K562 (cell line): ENCODE results near the gene TRMT1. TPM values are rescaled to one million over a fixed set of nuclear protein-coding genes. Genes with fewer than 3 reads are reported as not detected.
A peak's percentile ranks its signal among the peaks of the same experiment; 100 is the strongest.

Source experiments
- ATAC-seq: fragments of 200-7000 bp; cut with Tn5 transposase; 3 replicates; pipeline ENCODE4 v1.9.1; 2020; ENCODE audit warnings: moderate library complexity
- BruUV-seq: library from RNA; stranded (reverse); fragments of 400-500 nt; replicated peaks from 2 replicates; lab custom pipeline; 2021; lab: Mats Ljungman, UMichigan
- CTCF ChIA-PET: fragments of 300-600 bp; formaldehyde crosslinking; extraction: SDS; loops from one replicate; lab custom pipeline; 2021; ENCODE audit warnings: low intra/inter-chr PET ratio; lab: Yijun Ruan, JAX
- POLR2A ChIA-PET: fragments of 300-600, 350-650 bp; sonication (Branson Sonifier 250); formaldehyde crosslinking; extraction: SDS; loops from one replicate; lab custom pipeline; 2021; ENCODE audit warnings: antibody characterized with exemption, inconsistent platforms; lab: Yijun Ruan, JAX
- DNase-seq, 4 experiments: peaks; one replicate each; pipeline versions ENCODE4 v3.0.0 to v3.0.0-alpha.2; 2011 to 2018; ENCODE audit warnings: low spot score in 3 of 4, mixed read lengths in 3 of 4; ENCODE audit errors: extremely low read depth in 1 of 4
- FAIRE-seq: peaks from 2 replicates; lab custom pipeline; 2011; peaks lifted over from hg19 to GRCh38; lab: Jason Lieb, UNC
- H2AFZ ChIP-seq: 2 replicates; pipeline ENCODE4 v1.6.0; 2011; ENCODE audit warnings: low read depth, low read length, control low read depth, inconsistent platforms
- H3K27ac ChIP-seq: fragments of 200-600 bp; 3 replicates; pipeline ENCODE4 v1.8.0; 2011; ENCODE audit warnings: low read depth, mild to moderate bottlenecking, control low read depth, inconsistent platforms, low read length, moderate library complexity, mixed read lengths; ENCODE audit errors: extremely low read depth
- H3K27me3 ChIP-seq, 2 experiments: fragments of 300-600 bp in 1 of 2; 2 replicates in 1 of 2; 3 replicates in 1 of 2; pipeline versions ENCODE4 v1.6.0 to v1.8.0; 2011; ENCODE audit warnings: inconsistent platforms in 2 of 2, low read length in 2 of 2, mild to moderate bottlenecking in 1 of 2, mixed read lengths in 1 of 2, moderate library complexity in 1 of 2; ENCODE audit not compliant: control insufficient read depth in 2 of 2, insufficient read depth in 2 of 2
- H3K36me3 ChIP-seq: fragments of 300-600 bp; 3 replicates; pipeline ENCODE4 v1.8.0; 2011; ENCODE audit warnings: mild to moderate bottlenecking, low read length, inconsistent platforms; ENCODE audit not compliant: control insufficient read depth, insufficient read depth
- H3K4me1 ChIP-seq, 2 experiments: fragments of 200-600 bp in 1 of 2; replicated peaks in 1 of 2; 2 replicates in 1 of 2; 3 replicates in 1 of 2; pipeline versions ENCODE4 v1.5.1 to v1.8.0; 2011; ENCODE audit warnings: inconsistent platforms in 2 of 2, low read length in 2 of 2, mild to moderate bottlenecking in 1 of 2, mixed read lengths in 1 of 2, moderate library complexity in 1 of 2; ENCODE audit not compliant: control insufficient read depth in 2 of 2, insufficient read depth in 2 of 2
- H3K4me2 ChIP-seq: 2 replicates; pipeline ENCODE4 v1.6.1; 2011; ENCODE audit warnings: low read length, control low read depth, inconsistent platforms, mixed read lengths; ENCODE audit not compliant: insufficient read depth
- H3K4me3 ChIP-seq: fragments of 200-600 bp; sonication (generic), shearing (Covaris generic); 2 replicates; pipeline ENCODE4 v1.5.1; 2016; ENCODE audit warnings: control low read depth, inconsistent platforms
- H3K79me2 ChIP-seq: fragments of 200-600 bp; 3 replicates; pipeline ENCODE4 v1.8.0; 2011; ENCODE audit warnings: low read length, inconsistent platforms; ENCODE audit not compliant: control insufficient read depth, insufficient read depth
- H3K9ac ChIP-seq, 2 experiments: 2 replicates each; pipeline versions ENCODE4 v1.6.0 to v1.6.1; 2011; ENCODE audit warnings: low read depth in 2 of 2, low read length in 2 of 2, control low read depth in 1 of 2, inconsistent platforms in 1 of 2, mild to moderate bottlenecking in 1 of 2, mixed read lengths in 1 of 2; ENCODE audit not compliant: insufficient read depth in 1 of 2
- H3K9me1 ChIP-seq: one replicate; pipeline ENCODE4 v1.6.0; 2011; ENCODE audit warnings: inconsistent platforms, mild to moderate bottlenecking, low read length, moderate library complexity; ENCODE audit not compliant: control insufficient read depth, insufficient read depth
- H3K9me3 ChIP-seq: replicated peaks from 2 replicates; pipeline ENCODE4 v1.5.1; 2011; ENCODE audit warnings: low read depth, low read length, inconsistent platforms; ENCODE audit not compliant: control insufficient read depth, insufficient read depth
- H4K20me1 ChIP-seq: replicated peaks from 2 replicates; pipeline ENCODE4 v1.6.1; 2011; ENCODE audit warnings: low read length, inconsistent platforms, mixed read lengths; ENCODE audit not compliant: control insufficient read depth, insufficient read depth
- ARHGAP35 ChIP-seq: fragments of 450-650 bp; IDR thresholded peaks from 2 replicates; pipeline ENCODE4 v1.6.1; 2018; ENCODE audit not compliant: partially characterized antibody
- ELK1 ChIP-seq: sonication (generic); formaldehyde crosslinking; IDR thresholded peaks from 2 replicates; pipeline ENCODE4 v1.8.1; 2022; ENCODE audit warnings: missing genetic modification reagents
- HNRNPUL1 ChIP-seq: fragments of 200-400 bp; formaldehyde crosslinking; IDR thresholded peaks from 2 replicates; pipeline ENCODE4 v1.6.1; 2017; ENCODE audit warnings: low read length
- NBN ChIP-seq: fragments of 450-650 bp; IDR thresholded peaks from 2 replicates; pipeline ENCODE4 v1.6.1; 2016; ENCODE audit warnings: low read depth, mild to moderate bottlenecking
- ZNF197 ChIP-seq: fragments of 200-800 bp; sonication (Bioruptor generic); IDR thresholded peaks from 2 replicates; pipeline ENCODE4 v1.6.1; 2016; ENCODE audit warnings: low read depth, missing genetic modification characterization, missing compliant biosample characterization
- ZNF408 ChIP-seq: fragments of 250-450 bp; sonication (Bioruptor Pico); IDR thresholded peaks from 2 replicates; pipeline ENCODE4 v1.4.0; 2020; ENCODE audit warnings: low read depth, mild to moderate bottlenecking, moderate library complexity
- WGBS: fragments of 100-300 bp; shearing (Covaris generic); methylation state at CpG from one replicate; pipeline ENCODE4 v1.1.6; 2016; ENCODE audit warnings: low coverage, mixed read lengths; ENCODE audit not compliant: insufficient coverage; ENCODE audit errors: missing lambda C conversion rate; 5-methylcytosine and 5-hydroxymethylcytosine counted together
- in situ Hi-C: fragments of 300-500 bp; cut with MboI; formaldehyde crosslinking; loops from 4 replicates; pipeline ENCODE4 v1.15.0; 2018; ENCODE audit warnings: inconsistent platforms, mixed read lengths
- intact Hi-C: fragments of 100-400 bp; cut with micrococcal nuclease; formaldehyde crosslinking; loops from 2 replicates; pipeline ENCODE4 v1.14.2; 2022
- polyA plus RNA-seq, 8 experiments: library from polyadenylated mRNA; depleted of rRNA in 4 of 8; stranded (reverse) in 5 of 8; unstranded in 3 of 8; fragments of >200 nt; fragmentation: Nextera tagmentation in 2 of 8; fragmentation: Illumina TruSeq in 1 of 8; extraction: Ambion mirVana in 2 of 8; extraction: Trizol in 1 of 8; gene quantifications; 2 replicates each; pipeline versions ENCODE4 v1.2.1 to v1.2.3, GENCODE V29; 2011 to 2014; ENCODE audit warnings: inconsistent platforms in 1 of 8, missing spikeins in 1 of 8
- total RNA-seq, 7 experiments: library from RNA; depleted of rRNA in 6 of 7; stranded (reverse); fragments of >200 nt in 6 of 7; fragmentation: Illumina TruSeq in 2 of 7; extraction: Trizol in 2 of 7; gene quantifications; 2 replicates each; pipeline versions ENCODE4 v1.2.1 to v1.2.3, GENCODE V29; 2011 to 2021; ENCODE audit warnings: low replicate concordance in 1 of 7

The TRMT1 gene
- total and polyA plus RNA-seq, 9 of the 15 experiments (the other 6 are each of a cell fraction or from before 2014, with no cell fraction given): 5.8 to 158 (median 54.3) TPM

GRCh38 chr19:13071444-13072187 is 44.9 kb downstream of the TRMT1 start:
- ChIA-PET POLR2A (interaction anchor here (0.9 to 2.0 kb wide), 2 partner anchors 10 to 13 kb away, joined by 5 to 14 read pairs; no protein-coding TSS in a partner anchor), CTCF (no interaction called here)
- Histone ChIP-seq H3K9me1 (peaks cover 5% of the 10 kb centered on the region), H3K4me1 (peaks cover 38 to 80% of the 10 kb centered on the region in 2 experiments), H4K20me1 (no peaks in the 10 kb centered on the region), H2AFZ (no peak overlapping the region), H3K36me3 (peaks cover 26% of the 10 kb centered on the region; the same call in 2 of the 3 replicates), H3K27ac (no peak overlapping the region), H3K9ac (peak overlapping the region in 1 of 2 experiments; percentile 70; a peak in 2 of 4 replicates), H3K4me2 (no peak overlapping the region), H3K4me3 (no peak overlapping the region), H3K9me3 (no peaks in the 10 kb centered on the region), H3K79me2 (peaks cover 23% of the 10 kb centered on the region; the same call in 2 of the 3 replicates), H3K27me3 (no peaks in the 10 kb centered on the region)
- intact Hi-C loops: no loop called here
- ATAC-seq (no peak), FAIRE-seq (no peak), DNase-seq (no peak)
- 80% methylated on average over 9 of the region's 9 CpGs for WGBS
- TF ChIP-seq HNRNPUL1: no peak
- no peak for TF ChIP-seq ELK1 (CRISPR knock-in tag)
- no peak for TF ChIP-seq ZNF408
- no peak for TF ChIP-seq ARHGAP35
- no peak for TF ChIP-seq NBN
- no peak for TF ChIP-seq ZNF197 (CRISPR knock-in tag)
- no TSS peak for BruUV-seq
- in situ Hi-C loops: no loop called here
